Liver (tissue), 9 donors: ENCODE measurements around the gene CDKL2. TPM values are rescaled to one million over a fixed set of nuclear protein-coding genes. Genes with fewer than 3 reads are reported as not detected.
"Not testable (repeated sequence)": the region's sequence is repeated elsewhere in the genome, so short reads cannot be mapped to it uniquely, and the experiment has no call there.

Source experiments
- DNase-seq: peaks from one replicate; pipeline ENCODE4 v3.0.0-alpha.2; 2017; ENCODE audit warnings: low spot score
- H3K27ac ChIP-seq, 2 donors: one replicate each; pipeline ENCODE4 v1.7.0; 2013; ENCODE audit warnings: inconsistent platforms in 2 of 2, low read length in 2 of 2, control low read depth in 1 of 2, low read depth in 1 of 2, mild to moderate bottlenecking in 1 of 2
- H3K27me3 ChIP-seq, 4 donors: one replicate each; pipeline versions ENCODE4 v1.6.1 to v1.7.0; 2013; ENCODE audit warnings: low read length in 3 of 4, inconsistent platforms in 1 of 4, mild to moderate bottlenecking in 1 of 4, moderate library complexity in 1 of 4; ENCODE audit not compliant: control insufficient read depth in 4 of 4, insufficient read depth in 4 of 4
- H3K36me3 ChIP-seq, 4 donors: one replicate each; pipeline versions ENCODE4 v1.6.1 to v1.7.0; 2013; ENCODE audit warnings: low read length in 3 of 4, mild to moderate bottlenecking in 3 of 4, low read depth in 1 of 4, moderate library complexity in 1 of 4; ENCODE audit not compliant: control insufficient read depth in 4 of 4, insufficient read depth in 3 of 4
- H3K4me1 ChIP-seq, 4 donors: one replicate each; pipeline versions ENCODE4 v1.6.1 to v1.7.0; 2013; ENCODE audit warnings: low read length in 3 of 4, mild to moderate bottlenecking in 3 of 4, moderate library complexity in 1 of 4; ENCODE audit not compliant: control insufficient read depth in 4 of 4, insufficient read depth in 4 of 4
- H3K4me3 ChIP-seq, 3 donors: one replicate each; pipeline versions ENCODE4 v1.6.1 to v1.7.0; 2013; ENCODE audit warnings: low read length in 3 of 3, control low read depth in 1 of 3, low read depth in 1 of 3, mild to moderate bottlenecking in 1 of 3
- H3K9ac ChIP-seq, 2 donors: one replicate each; pipeline ENCODE4 v1.7.0; 2013; ENCODE audit warnings: low read length in 2 of 2, mild to moderate bottlenecking in 2 of 2, moderate library complexity in 2 of 2, control low read depth in 1 of 2, low read depth in 1 of 2
- H3K9me3 ChIP-seq, 4 donors: one replicate each; pipeline versions ENCODE4 v1.6.1 to v1.7.0; 2013; ENCODE audit warnings: low read length in 3 of 4; ENCODE audit not compliant: control insufficient read depth in 4 of 4
- EGR1 ChIP-seq, 2 donors: IDR thresholded peaks; 2 replicates each; pipeline ENCODE4 v1.6.1; 2016 to 2018; ENCODE audit warnings: antibody characterized with exemption in 2 of 2, low read depth in 2 of 2
- FOXA1 ChIP-seq: IDR thresholded peaks from 2 replicates; pipeline ENCODE4 v1.6.1; 2016; ENCODE audit warnings: antibody characterized with exemption
- FOXA2 ChIP-seq: IDR thresholded peaks from 2 replicates; pipeline ENCODE4 v1.6.1; 2016; ENCODE audit warnings: antibody characterized with exemption
- GABPA ChIP-seq, 2 donors: IDR thresholded peaks in 1 of 2; conservative IDR thresholded peaks in 1 of 2; 2 replicates each; pipeline ENCODE4 v1.6.1; 2016; ENCODE audit warnings: antibody characterized with exemption in 2 of 2, mild to moderate bottlenecking in 1 of 2, moderate library complexity in 1 of 2
- HNF4A ChIP-seq, 2 donors: conservative IDR thresholded peaks; 2 replicates each; pipeline ENCODE4 v1.6.1; 2016; ENCODE audit warnings: antibody characterized with exemption in 2 of 2, mild to moderate bottlenecking in 2 of 2
- HNF4G ChIP-seq: IDR thresholded peaks from 2 replicates; pipeline ENCODE4 v1.6.1; 2016; ENCODE audit warnings: antibody characterized with exemption
- JUND ChIP-seq, 2 donors: IDR thresholded peaks; 2 replicates each; pipeline ENCODE4 v1.6.1; 2016; ENCODE audit warnings: antibody characterized with exemption in 2 of 2
- NR2F2 ChIP-seq: IDR thresholded peaks from 2 replicates; pipeline ENCODE4 v1.6.1; 2016; ENCODE audit warnings: antibody characterized with exemption
- RAD21 ChIP-seq, 2 donors: IDR thresholded peaks; 2 replicates each; pipeline ENCODE4 v1.6.1; 2016; ENCODE audit warnings: antibody characterized with exemption in 2 of 2, mild to moderate bottlenecking in 2 of 2
- RXRA ChIP-seq, 2 donors: IDR thresholded peaks; 2 replicates each; pipeline ENCODE4 v1.6.1; 2017 to 2018; ENCODE audit warnings: antibody characterized with exemption in 2 of 2, mild to moderate bottlenecking in 1 of 2
- TAF1 ChIP-seq: conservative IDR thresholded peaks from 2 replicates; pipeline ENCODE4 v1.6.1; 2016; ENCODE audit warnings: antibody characterized with exemption, mild to moderate bottlenecking
- YY1 ChIP-seq: IDR thresholded peaks from 2 replicates; pipeline ENCODE4 v1.6.1; 2016; ENCODE audit warnings: antibody characterized with exemption, mild to moderate bottlenecking
- WGBS: extraction: QIAGEN DNeasy Blood & Tissue Kit; methylation state at CpG from one replicate; pipeline ENCODE4 v1.1.7; 2013; 5-methylcytosine and 5-hydroxymethylcytosine counted together
- polyA plus RNA-seq, 2 donors: library from polyadenylated mRNA; stranded (reverse) in 1 of 2; unstranded in 1 of 2; fragments of 200-250 nt in 1 of 2; fragments of >200 nt in 1 of 2; fragmentation: Nextera tagmentation in 1 of 2; extraction: Ambion mirVana in 1 of 2; gene quantifications; one replicate each; pipeline versions ENCODE4 v1.2.1 to v1.2.3, GENCODE V29; 2013 to 2015
- total RNA-seq, 2 donors: library from RNA; depleted of rRNA; stranded (reverse); fragments of >200 nt; gene quantifications; one replicate each; pipeline ENCODE4 v1.2.3, GENCODE V29; 2014
- TF ChIP-seq, protein P1 (sequence below): IDR thresholded peaks from 2 replicates; pipeline ENCODE4 v1.6.1; 2016; ENCODE audit warnings: antibody characterized with exemption
- TF ChIP-seq, protein P2 (sequence below): fragments of 150-350 bp; IDR thresholded peaks from 2 replicates; pipeline ENCODE4 v1.5.1; 2017; ENCODE audit warnings: improper control_type of control experiment, low read depth, low read length; ENCODE audit not compliant: missing input control
- TF ChIP-seq, protein P3 (sequence below): IDR thresholded peaks from 2 replicates; pipeline ENCODE4 v1.6.1; 2016; ENCODE audit warnings: antibody characterized with exemption
- TF ChIP-seq, protein P4 (sequence below): IDR thresholded peaks from 2 replicates; pipeline ENCODE4 v1.6.1; 2016; ENCODE audit warnings: antibody characterized with exemption, mild to moderate bottlenecking
- TF ChIP-seq, protein P5 (sequence below): IDR thresholded peaks from 2 replicates; pipeline ENCODE4 v1.6.1; 2016; ENCODE audit warnings: antibody characterized with exemption
- donor health status: healthy.
- donor health status: healthy.
- donor health status: healthy.
- donor health status: healthy.
- donor health status: healthy.

CDKL2 gene
- total and polyA plus RNA-seq, 4 donors, result 0.02 to 0.14 (median 0.08) TPM; not detected in 1

DNA sequence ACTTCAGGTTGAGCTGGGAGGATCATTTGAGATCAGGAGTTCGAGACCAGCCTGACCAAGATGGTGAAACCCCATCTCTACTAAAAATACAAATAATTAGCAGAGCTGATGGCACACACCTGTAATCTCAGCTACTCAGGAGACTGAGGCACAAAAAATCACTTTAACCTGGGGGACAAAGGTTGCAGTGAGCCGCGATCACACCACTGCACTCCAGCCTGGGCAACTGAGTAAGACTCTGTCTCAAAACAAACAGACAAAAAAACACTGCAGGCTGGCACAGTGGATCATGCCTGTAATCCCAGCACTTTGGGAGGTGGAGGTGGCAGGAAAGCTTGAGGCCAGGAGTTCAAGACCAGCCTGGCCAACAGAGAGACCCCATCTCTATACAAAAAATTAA is 34.3 kb upstream of the CDKL2 start:
- not testable (repeated sequence) for DNase-seq, H3K4me1 ChIP-seq, H3K27me3 ChIP-seq, H3K9ac ChIP-seq, H3K36me3 ChIP-seq, H3K27ac ChIP-seq, H3K9me3 ChIP-seq, H3K4me3 ChIP-seq
- peak; percentile 28 to 56 for TF ChIP-seq HNF4A (conservative IDR thresholded peaks at IDR 0.05)
- WGBS, result 72% methylated on average over 3 of the region's 3 CpGs

DNA sequence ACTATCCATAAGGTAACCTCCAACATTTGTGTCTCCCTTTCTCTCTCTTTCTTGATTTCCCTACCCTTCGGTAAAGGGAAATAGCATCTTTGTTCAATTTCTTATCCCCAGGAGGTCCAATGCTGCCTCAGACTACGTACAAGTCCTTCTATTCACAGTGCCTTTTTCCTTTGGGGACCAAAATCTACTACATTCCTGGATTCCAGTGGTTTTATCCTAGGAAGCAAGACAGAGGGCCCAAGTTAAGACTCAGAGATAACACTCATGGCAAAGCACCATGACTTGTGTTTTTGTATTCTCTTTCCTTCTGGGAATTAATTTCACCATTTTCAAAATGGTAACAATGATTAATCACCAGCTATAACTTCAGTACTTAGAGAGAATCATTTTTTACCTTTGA is 32.3 kb upstream of the CDKL2 start:
- Histone ChIP-seq H3K4me3 (no peak overlapping the region), H3K9me3 (no peaks in the 10 kb centered on the region), H3K9ac (no peak overlapping the region), H3K4me1 (peaks cover 0 to 2% (median 0%) of the 10 kb centered on the region in 4 donors), H3K27ac (no peak overlapping the region), H3K27me3 (no peaks in the 10 kb centered on the region), H3K36me3 (peaks cover 5 to 11% (median 10%) of the 10 kb centered on the region in 4 donors)
- DNase-seq, result no peak
- TF ChIP-seq, protein P1, sequence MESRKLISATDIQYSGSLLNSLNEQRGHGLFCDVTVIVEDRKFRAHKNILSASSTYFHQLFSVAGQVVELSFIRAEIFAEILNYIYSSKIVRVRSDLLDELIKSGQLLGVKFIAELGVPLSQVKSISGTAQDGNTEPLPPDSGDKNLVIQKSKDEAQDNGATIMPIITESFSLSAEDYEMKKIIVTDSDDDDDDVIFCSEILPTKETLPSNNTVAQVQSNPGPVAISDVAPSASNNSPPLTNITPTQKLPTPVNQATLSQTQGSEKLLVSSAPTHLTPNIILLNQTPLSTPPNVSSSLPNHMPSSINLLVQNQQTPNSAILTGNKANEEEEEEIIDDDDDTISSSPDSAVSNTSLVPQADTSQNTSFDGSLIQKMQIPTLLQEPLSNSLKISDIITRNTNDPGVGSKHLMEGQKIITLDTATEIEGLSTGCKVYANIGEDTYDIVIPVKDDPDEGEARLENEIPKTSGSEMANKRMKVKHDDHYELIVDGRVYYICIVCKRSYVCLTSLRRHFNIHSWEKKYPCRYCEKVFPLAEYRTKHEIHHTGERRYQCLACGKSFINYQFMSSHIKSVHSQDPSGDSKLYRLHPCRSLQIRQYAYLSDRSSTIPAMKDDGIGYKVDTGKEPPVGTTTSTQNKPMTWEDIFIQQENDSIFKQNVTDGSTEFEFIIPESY, result no peak
- TF ChIP-seq, protein P2, sequence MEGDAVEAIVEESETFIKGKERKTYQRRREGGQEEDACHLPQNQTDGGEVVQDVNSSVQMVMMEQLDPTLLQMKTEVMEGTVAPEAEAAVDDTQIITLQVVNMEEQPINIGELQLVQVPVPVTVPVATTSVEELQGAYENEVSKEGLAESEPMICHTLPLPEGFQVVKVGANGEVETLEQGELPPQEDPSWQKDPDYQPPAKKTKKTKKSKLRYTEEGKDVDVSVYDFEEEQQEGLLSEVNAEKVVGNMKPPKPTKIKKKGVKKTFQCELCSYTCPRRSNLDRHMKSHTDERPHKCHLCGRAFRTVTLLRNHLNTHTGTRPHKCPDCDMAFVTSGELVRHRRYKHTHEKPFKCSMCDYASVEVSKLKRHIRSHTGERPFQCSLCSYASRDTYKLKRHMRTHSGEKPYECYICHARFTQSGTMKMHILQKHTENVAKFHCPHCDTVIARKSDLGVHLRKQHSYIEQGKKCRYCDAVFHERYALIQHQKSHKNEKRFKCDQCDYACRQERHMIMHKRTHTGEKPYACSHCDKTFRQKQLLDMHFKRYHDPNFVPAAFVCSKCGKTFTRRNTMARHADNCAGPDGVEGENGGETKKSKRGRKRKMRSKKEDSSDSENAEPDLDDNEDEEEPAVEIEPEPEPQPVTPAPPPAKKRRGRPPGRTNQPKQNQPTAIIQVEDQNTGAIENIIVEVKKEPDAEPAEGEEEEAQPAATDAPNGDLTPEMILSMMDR, result no peak
- TF ChIP-seq GABPA (IDR thresholded peaks at IDR 0.05 in 1 of 2, conservative IDR thresholded peaks at IDR 0.05 in 1 of 2) (no peak), FOXA1 (no peak), HNF4G (no peak), TAF1 (no peak), RXRA (IDR thresholded peaks at IDR 0.05) (no peak), RAD21 (IDR thresholded peaks at IDR 0.05) (no peak), FOXA2 (no peak), NR2F2 (no peak), JUND (IDR thresholded peaks at IDR 0.05) (no peak), EGR1 (IDR thresholded peaks at IDR 0.05; ENCODE audit: low read depth in 2 of 2) (no peak), YY1 (no peak), HNF4A (conservative IDR thresholded peaks at IDR 0.05) (no peak)
- TF ChIP-seq, protein P3, sequence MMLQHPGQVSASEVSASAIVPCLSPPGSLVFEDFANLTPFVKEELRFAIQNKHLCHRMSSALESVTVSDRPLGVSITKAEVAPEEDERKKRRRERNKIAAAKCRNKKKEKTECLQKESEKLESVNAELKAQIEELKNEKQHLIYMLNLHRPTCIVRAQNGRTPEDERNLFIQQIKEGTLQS, result no peak
- TF ChIP-seq, protein P4, sequence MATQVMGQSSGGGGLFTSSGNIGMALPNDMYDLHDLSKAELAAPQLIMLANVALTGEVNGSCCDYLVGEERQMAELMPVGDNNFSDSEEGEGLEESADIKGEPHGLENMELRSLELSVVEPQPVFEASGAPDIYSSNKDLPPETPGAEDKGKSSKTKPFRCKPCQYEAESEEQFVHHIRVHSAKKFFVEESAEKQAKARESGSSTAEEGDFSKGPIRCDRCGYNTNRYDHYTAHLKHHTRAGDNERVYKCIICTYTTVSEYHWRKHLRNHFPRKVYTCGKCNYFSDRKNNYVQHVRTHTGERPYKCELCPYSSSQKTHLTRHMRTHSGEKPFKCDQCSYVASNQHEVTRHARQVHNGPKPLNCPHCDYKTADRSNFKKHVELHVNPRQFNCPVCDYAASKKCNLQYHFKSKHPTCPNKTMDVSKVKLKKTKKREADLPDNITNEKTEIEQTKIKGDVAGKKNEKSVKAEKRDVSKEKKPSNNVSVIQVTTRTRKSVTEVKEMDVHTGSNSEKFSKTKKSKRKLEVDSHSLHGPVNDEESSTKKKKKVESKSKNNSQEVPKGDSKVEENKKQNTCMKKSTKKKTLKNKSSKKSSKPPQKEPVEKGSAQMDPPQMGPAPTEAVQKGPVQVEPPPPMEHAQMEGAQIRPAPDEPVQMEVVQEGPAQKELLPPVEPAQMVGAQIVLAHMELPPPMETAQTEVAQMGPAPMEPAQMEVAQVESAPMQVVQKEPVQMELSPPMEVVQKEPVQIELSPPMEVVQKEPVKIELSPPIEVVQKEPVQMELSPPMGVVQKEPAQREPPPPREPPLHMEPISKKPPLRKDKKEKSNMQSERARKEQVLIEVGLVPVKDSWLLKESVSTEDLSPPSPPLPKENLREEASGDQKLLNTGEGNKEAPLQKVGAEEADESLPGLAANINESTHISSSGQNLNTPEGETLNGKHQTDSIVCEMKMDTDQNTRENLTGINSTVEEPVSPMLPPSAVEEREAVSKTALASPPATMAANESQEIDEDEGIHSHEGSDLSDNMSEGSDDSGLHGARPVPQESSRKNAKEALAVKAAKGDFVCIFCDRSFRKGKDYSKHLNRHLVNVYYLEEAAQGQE, result no peak
- TF ChIP-seq, protein P5, sequence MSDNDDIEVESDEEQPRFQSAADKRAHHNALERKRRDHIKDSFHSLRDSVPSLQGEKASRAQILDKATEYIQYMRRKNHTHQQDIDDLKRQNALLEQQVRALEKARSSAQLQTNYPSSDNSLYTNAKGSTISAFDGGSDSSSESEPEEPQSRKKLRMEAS, result no peak
- 96% methylated on average over 2 of the region's 2 CpGs for WGBS
